GM12801 (cell line): ENCODE data around the gene TMED7.

Experiments
- TF ChIP-seq, protein P1 (sequence below): IDR thresholded peaks from one replicate; pipeline ENCODE4 v1.5.1; 2011; ENCODE audit warnings: control low read depth; ENCODE audit not compliant: insufficient read length; ENCODE audit errors: extremely low read depth

Gene TMED7

DNA sequence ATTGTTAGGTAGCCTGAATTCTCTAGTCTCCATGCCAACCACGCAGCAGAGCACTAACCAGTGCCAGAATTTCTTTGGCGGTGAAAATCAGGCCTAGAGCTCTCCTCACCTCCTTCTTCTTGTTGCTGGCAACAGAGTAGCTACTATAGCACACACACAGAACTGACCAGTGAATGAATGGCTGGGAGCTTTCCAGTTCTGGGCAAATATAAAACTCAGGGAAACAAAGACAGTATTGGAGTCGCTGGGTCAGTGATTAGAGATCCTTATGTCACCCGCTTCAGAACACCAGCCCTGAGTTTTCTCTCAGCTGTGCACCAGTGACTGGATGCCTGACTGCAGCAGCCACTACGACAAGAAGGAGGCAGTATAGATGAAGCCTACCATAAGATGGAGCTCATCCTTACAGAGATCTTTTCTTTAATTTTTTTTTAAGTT is 54.4 kb downstream of the TMED7 start:
- TF ChIP-seq, protein P1, sequence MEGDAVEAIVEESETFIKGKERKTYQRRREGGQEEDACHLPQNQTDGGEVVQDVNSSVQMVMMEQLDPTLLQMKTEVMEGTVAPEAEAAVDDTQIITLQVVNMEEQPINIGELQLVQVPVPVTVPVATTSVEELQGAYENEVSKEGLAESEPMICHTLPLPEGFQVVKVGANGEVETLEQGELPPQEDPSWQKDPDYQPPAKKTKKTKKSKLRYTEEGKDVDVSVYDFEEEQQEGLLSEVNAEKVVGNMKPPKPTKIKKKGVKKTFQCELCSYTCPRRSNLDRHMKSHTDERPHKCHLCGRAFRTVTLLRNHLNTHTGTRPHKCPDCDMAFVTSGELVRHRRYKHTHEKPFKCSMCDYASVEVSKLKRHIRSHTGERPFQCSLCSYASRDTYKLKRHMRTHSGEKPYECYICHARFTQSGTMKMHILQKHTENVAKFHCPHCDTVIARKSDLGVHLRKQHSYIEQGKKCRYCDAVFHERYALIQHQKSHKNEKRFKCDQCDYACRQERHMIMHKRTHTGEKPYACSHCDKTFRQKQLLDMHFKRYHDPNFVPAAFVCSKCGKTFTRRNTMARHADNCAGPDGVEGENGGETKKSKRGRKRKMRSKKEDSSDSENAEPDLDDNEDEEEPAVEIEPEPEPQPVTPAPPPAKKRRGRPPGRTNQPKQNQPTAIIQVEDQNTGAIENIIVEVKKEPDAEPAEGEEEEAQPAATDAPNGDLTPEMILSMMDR = no peak

DNA sequence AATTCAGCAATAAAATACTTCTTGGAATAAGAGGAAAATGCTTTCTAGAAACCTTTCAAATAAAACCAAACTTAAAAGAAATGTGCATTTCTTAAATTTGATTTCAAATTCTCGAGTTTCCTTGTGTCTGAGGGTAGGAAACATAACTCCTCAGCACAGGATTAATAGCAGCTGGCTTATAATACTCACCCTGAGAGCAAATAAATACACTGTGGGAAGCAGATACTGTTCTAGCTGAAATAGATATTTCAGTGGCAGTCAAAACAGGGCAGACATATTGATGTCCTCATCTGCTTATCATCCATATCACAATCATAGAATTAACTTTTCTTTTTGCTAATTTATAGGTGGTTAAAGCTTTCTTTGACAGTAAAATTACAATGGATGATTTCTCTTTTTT is 57.2 kb downstream of the TMED7 start:
- TF ChIP-seq, protein P1 = no peak

DNA sequence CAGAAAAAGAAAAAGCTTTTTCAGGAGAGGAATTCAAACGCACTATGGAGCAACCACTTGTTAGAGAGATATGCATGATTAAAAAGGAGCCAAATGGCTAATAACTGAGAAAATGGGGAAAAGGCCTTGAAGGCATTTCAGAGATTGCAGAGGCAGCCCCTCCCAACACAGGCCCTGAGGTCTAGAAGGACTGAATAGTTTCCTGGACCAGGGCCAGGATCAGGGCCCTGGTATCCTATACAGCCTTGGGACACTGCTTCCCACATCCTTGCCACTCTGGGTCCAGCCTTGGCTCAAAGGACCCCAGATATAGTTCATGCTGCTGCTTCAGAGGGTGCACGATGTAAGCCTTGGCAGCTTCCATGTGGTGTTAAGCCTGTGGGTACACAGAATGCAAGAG is 60.6 kb downstream of the TMED7 start:
- TF ChIP-seq, protein P1 = no peak
